GM12865 (cell line): ENCODE measurements around the gene BZW1.
"Not testable (repeated sequence)": the region's sequence is repeated elsewhere in the genome, so short reads cannot be mapped to it uniquely, and the experiment has no call there.

Source experiments
- DNase-seq: peaks from one replicate; pipeline ENCODE4 v3.0.0; 2010; ENCODE audit warnings: low read depth
- H3K4me3 ChIP-seq: 2 replicates; pipeline ENCODE4 v1.5.1; 2011; ENCODE audit warnings: mild to moderate bottlenecking, low read depth, low read length, control low read depth
- TF ChIP-seq, protein P1 (sequence below): IDR thresholded peaks from 2 replicates; pipeline ENCODE4 v1.5.1; 2011; ENCODE audit warnings: low read length, control low read depth, low read depth, inconsistent platforms; ENCODE audit not compliant: insufficient read depth; ENCODE audit errors: missing control alignments

BZW1 gene

DNA sequence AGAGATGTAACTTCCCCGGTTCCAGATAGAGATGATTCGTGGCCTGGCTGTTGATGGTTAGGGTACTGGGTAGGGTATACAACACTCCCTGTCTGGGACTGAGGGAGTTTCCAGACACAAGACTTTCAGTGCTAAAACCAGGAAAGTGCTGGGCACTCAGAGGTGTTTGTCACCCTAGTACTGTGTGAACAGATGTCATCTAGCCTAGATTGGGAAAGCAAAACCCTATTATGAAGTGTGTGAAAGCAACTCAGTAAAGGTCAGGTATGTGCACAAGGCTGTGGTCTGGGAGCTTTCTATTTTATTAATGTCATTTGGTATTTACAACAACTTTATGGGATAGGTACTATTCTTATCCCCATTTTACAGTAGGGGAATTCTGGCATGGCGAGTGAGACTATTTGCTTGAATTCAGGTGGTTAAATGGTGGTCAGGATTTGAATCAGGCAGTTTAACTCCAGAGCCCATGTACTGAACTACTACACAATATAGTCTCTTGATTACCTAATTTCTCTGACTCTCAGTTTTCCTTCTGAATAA lies 2.6 kb downstream of the BZW1 start:
- TF ChIP-seq, protein P1, sequence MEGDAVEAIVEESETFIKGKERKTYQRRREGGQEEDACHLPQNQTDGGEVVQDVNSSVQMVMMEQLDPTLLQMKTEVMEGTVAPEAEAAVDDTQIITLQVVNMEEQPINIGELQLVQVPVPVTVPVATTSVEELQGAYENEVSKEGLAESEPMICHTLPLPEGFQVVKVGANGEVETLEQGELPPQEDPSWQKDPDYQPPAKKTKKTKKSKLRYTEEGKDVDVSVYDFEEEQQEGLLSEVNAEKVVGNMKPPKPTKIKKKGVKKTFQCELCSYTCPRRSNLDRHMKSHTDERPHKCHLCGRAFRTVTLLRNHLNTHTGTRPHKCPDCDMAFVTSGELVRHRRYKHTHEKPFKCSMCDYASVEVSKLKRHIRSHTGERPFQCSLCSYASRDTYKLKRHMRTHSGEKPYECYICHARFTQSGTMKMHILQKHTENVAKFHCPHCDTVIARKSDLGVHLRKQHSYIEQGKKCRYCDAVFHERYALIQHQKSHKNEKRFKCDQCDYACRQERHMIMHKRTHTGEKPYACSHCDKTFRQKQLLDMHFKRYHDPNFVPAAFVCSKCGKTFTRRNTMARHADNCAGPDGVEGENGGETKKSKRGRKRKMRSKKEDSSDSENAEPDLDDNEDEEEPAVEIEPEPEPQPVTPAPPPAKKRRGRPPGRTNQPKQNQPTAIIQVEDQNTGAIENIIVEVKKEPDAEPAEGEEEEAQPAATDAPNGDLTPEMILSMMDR, result no peak
- H3K4me3 ChIP-seq, result peak overlapping the region; percentile 82

DNA sequence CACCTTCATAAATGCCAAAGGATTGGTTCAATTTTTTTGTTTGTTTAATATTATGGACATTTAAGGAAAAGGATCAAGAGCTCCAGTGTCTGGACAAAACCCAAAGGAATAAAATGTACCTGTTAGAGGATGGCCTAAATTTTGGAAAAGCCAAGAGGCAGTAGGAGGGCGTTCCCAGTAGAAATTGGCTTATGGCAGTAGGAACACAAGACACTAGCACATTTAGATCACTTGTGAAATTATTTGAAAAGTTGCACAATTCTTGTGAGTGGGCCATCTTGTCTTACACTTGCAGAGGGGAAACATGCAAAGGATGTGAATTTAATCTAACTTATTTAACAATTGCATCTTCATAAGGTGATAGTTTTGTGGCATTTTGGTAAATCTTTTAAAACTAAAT lies 3.2 kb downstream of the BZW1 start:
- no peak for DNase-seq
- no peak overlapping the region for H3K4me3 ChIP-seq
- TF ChIP-seq, protein P1, result no peak

More for the DNA sequence above, 2.6 kb downstream of the BZW1 start:
- DNase-seq, result peak; percentile 70

DNA sequence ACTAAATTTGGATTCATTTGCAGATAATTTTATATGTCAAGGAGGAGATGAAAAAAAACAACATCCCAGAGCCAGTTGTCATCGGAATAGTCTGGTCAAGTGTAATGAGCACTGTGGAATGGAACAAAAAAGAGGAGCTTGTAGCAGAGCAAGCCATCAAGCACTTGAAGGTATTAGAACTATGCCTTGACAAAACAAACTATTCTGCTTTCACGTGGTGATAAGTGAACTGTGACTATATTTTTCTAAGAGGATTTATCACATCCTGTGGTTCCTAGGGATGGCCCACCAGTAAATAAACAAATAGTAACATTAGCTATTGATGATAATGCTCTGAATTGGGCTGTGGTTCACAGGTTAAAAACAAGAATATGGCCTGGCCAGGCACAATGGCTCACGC lies 7.0 kb downstream of the BZW1 start:
- H3K4me3 ChIP-seq, DNase-seq: not testable (repeated sequence)

DNA sequence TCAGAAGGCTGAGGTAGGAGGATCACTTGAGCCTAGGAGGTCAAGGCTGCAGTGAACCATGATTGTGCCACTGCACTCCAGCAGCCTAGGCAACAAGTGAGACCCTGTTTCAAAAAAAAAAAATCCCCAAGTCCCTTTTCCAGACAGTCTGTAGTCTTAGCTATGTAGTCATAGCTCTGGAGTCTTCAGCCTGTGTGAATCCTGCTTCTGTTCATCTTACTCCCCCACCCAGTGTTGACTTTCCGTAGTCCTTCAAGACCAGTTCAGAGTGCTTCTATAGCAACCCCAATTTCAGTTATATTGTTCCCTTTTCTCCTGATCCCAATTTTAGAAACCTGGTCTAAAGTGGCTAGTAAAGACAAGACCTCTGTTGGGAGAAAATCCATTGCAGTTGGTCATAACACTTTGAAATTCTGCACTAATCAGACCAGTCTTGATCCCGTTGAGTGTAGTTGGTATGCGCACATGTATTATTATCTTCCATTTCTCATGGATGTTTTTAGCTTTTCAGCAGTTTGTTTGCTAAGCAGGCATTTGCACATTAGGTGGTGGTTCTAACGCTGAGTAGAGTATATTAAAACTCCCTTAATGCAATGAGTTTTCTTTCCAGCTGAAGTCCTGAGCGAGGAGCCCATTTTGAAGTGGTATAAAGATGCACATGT lies 9.0 kb downstream of the BZW1 start:
- H3K4me3 ChIP-seq, result no peak overlapping the region
- TF ChIP-seq, protein P1, result no peak
- no peak for DNase-seq

DNA sequence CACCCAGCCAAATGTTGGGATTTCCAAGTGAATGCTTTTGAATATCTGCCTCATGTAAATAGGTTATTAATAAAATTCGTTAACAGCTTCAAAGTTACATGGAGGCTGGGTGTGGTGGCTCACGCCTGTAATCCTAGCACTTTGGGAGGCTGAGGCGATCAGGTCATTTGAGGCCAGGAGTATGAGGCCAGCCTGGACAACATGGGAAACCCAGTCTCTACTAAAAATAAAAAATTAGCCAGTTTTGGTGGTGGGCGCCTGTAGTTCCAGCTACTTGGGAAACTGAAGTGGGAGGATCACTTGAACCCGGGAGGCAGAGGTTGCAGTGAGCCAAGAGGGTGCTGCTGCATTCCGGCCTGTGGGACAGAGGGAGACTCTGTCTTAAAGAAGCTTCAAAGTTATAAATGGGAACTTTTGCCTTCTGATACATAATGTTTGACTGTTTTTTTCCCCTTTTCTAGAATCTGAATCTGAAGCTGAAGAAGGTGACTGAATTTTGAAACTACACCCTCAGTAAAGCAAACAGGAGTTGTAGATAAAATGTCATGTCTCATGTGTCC lies 10.1 kb downstream of the BZW1 start:
- H3K4me3 ChIP-seq, result no peak overlapping the region
- TF ChIP-seq, protein P1, result no peak
- DNase-seq, result no peak

DNA sequence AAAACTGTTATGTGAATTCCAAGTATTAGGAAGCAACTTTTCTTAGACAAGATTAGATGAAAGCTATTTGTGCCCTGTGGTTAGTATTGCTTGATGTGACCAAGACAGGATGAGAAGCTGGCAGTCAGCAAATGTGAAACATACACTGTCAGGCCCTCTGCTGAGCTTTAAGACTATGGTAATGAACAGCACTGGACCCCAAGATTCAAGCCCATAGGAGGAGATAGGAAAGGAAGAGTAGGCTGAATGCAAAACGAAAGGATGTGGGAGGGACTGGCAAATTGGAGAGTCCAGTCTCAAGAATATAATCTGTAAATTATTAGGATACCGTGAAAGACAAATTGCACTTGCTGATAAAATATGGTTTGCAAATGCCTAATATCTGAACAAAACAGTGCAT lies 16.4 kb downstream of the BZW1 start:
- H3K4me3 ChIP-seq, result no peak overlapping the region
- TF ChIP-seq, protein P1, result no peak
- DNase-seq, result no peak

DNA sequence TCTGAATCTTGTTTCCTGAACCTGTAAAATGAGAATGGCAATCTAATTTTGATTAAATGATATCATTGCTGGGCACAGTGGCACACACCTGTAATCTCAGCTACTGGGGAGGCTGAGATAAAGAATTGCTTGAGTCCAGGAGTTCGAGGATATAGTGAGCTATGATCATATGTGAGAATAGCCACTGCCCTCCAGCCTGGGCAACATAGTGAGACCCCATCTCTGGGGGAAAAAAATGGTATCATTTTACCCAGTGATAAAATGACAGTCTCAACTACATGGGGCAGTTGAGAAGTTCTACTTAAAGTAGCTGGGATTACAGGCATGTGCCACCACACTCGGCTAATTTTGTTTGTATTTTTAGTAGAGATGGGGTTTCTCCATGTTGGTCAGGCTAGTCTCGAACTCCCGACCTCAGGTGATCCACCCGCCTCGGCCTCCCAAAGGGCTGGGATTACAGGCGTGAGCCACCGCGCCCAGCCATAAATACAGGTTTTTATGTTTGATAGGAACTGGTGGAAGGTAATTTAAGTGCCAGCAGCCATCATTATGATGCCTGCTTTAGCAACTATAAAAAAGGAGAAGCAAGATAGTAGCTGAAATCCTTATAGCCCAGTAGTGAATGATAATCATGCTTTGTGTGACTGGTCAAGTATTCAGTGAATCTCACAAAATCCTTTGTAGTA lies 17.0 kb downstream of the BZW1 start:
- no peak overlapping the region for H3K4me3 ChIP-seq
- no peak for DNase-seq
- TF ChIP-seq, protein P1, result no peak
